Transverse colon (tissue), 4 donors: ENCODE results near the gene ZNF23.

ENCODE experiments used
- EP300 ChIP-seq: sonication (generic); formaldehyde crosslinking; IDR thresholded peaks from one replicate; pipeline ENCODE4 v1.6.1; 2017; ENCODE audit warnings: antibody characterized with exemption, low read depth
- POLR2A ChIP-seq: fragments of 450-650 bp; IDR thresholded peaks from one replicate; pipeline ENCODE4 v1.6.1; 2016; ENCODE audit warnings: antibody characterized with exemption, mild to moderate bottlenecking, moderate library complexity
- POLR2AphosphoS5 ChIP-seq, 3 donors: sonication (generic); formaldehyde crosslinking; IDR thresholded peaks; one replicate each; pipeline ENCODE4 v1.6.1; 2016; ENCODE audit warnings: antibody characterized with exemption in 3 of 3
- TF ChIP-seq, protein P1 (sequence below), 5 experiments: fragments of 200-600 bp in 3 of 5; fragments of 450-650 bp in 2 of 5; sonication (generic) in 3 of 5; IDR thresholded peaks; 1 replicate in 2 of 5; 2 replicates in 3 of 5; pipeline ENCODE4 v1.5.1; 2016 to 2017; ENCODE audit warnings: antibody characterized with exemption in 5 of 5, inconsistent platforms in 3 of 5, mild to moderate bottlenecking in 2 of 5, moderate library complexity in 1 of 5

DNA sequence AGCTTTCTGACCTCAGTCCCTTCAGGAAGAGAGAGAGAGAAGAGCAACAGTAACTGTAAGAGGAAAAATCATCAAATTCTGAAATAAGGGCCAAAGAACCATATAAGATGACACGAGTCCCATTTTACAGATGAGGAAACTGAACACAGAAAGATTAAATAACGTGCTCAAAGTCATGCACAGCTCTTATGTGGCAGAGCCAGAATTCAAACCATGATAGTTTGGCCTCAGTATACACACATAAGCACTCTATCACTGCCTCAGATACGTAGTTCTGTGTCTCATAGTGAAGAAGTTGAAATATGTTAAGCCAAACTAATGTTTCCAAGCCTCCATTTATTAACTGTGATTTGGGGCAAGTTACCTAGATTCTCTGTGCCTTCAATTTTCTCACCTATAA lies 29.0 kb upstream of the ZNF23 start:
- TF ChIP-seq POLR2A (no peak), POLR2AphosphoS5 (IDR thresholded peaks at IDR 0.05) (no peak), EP300 (no peak)
- TF ChIP-seq, protein P1, sequence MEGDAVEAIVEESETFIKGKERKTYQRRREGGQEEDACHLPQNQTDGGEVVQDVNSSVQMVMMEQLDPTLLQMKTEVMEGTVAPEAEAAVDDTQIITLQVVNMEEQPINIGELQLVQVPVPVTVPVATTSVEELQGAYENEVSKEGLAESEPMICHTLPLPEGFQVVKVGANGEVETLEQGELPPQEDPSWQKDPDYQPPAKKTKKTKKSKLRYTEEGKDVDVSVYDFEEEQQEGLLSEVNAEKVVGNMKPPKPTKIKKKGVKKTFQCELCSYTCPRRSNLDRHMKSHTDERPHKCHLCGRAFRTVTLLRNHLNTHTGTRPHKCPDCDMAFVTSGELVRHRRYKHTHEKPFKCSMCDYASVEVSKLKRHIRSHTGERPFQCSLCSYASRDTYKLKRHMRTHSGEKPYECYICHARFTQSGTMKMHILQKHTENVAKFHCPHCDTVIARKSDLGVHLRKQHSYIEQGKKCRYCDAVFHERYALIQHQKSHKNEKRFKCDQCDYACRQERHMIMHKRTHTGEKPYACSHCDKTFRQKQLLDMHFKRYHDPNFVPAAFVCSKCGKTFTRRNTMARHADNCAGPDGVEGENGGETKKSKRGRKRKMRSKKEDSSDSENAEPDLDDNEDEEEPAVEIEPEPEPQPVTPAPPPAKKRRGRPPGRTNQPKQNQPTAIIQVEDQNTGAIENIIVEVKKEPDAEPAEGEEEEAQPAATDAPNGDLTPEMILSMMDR (IDR thresholded peaks at IDR 0.05) = no peak
